Smooth muscle cell (in vitro differentiated cells): ENCODE data around the gene ARHGAP21. TPM values are rescaled to one million over a fixed set of nuclear protein-coding genes. Genes with fewer than 3 reads are reported as not detected.

ENCODE experiments used
- DNase-seq: peaks from one replicate; lab custom pipeline; 2025; ENCODE audit not compliant: unreplicated experiment; lab: John Stamatoyannopoulos, UW
- H2AFZ ChIP-seq: fragments of 200-600 bp; sonication (generic); 2 replicates; pipeline ENCODE4 v1.6.0; 2016; ENCODE audit warnings: antibody characterized with exemption, low read depth, mild to moderate bottlenecking
- H3F3A ChIP-seq: fragments of 200-600 bp; sonication (generic); 2 replicates; pipeline ENCODE4 v1.6.0; 2017; ENCODE audit warnings: antibody characterized with exemption, low read depth
- H3K27ac ChIP-seq: fragments of 200-600 bp; sonication (generic); 2 replicates; pipeline ENCODE4 v1.5.1; 2016; ENCODE audit warnings: low read depth, mild to moderate bottlenecking
- H3K27me3 ChIP-seq: fragments of 200-600 bp; sonication (generic); 2 replicates; pipeline ENCODE4 v1.6.1; 2016; ENCODE audit warnings: low read depth, mild to moderate bottlenecking
- H3K36me3 ChIP-seq: fragments of 200-600 bp; sonication (generic); 2 replicates; pipeline ENCODE4 v1.5.1; 2016; ENCODE audit warnings: low read depth
- H3K4me1 ChIP-seq: fragments of 200-600 bp; sonication (generic); 2 replicates; pipeline ENCODE4 v1.5.1; 2016; ENCODE audit warnings: low read depth
- H3K4me2 ChIP-seq: fragments of 200-600 bp; sonication (generic); 2 replicates; pipeline ENCODE4 v1.6.0; 2016; ENCODE audit warnings: mild to moderate bottlenecking
- H3K4me3 ChIP-seq: fragments of 200-600 bp; sonication (generic); 2 replicates; pipeline ENCODE4 v1.5.1; 2016; ENCODE audit warnings: mild to moderate bottlenecking
- H3K79me2 ChIP-seq: fragments of 200-600 bp; sonication (generic); 2 replicates; pipeline ENCODE4 v1.6.0; 2016; ENCODE audit warnings: low read depth, mild to moderate bottlenecking
- H3K9ac ChIP-seq: fragments of 200-600 bp; sonication (generic); 2 replicates; pipeline ENCODE4 v1.6.0; 2016; ENCODE audit warnings: low read depth
- H3K9me3 ChIP-seq: fragments of 200-600 bp; sonication (generic); replicated peaks from 2 replicates; pipeline ENCODE4 v1.5.1; 2016; ENCODE audit warnings: low read depth
- H4K20me1 ChIP-seq: fragments of 200-600 bp; sonication (generic); 2 replicates; pipeline ENCODE4 v1.6.0; 2016; ENCODE audit warnings: low read depth
- WGBS: methylation state at CpG from one replicate; pipeline ENCODE4 v1.1.7; 2016; ENCODE audit warnings: low lambda C conversion rate; 5-methylcytosine and 5-hydroxymethylcytosine counted together
- polyA plus RNA-seq: library from polyadenylated mRNA; unstranded; fragments of >200 nt; fragmentation: Nextera tagmentation; extraction: Ambion mirVana; gene quantifications from 2 replicates; pipeline ENCODE4 v1.2.1, GENCODE V29; 2016
- total RNA-seq: library from RNA; depleted of rRNA; stranded (reverse); fragments of >200 nt; gene quantifications from 2 replicates; pipeline ENCODE4 v1.2.3, GENCODE V29; 2014
- TF ChIP-seq, protein P1 (sequence below): fragments of 200-600 bp; sonication (generic); IDR thresholded peaks from 2 replicates; pipeline ENCODE4 v1.5.1; 2017; ENCODE audit warnings: borderline replicate concordance, mild to moderate bottlenecking, antibody characterized with exemption; ENCODE audit not compliant: insufficient read depth, poor library complexity, severe bottlenecking

The ARHGAP21 gene
- total and polyA plus RNA-seq, 2 experiments from 2014 or later, result 8.9 to 59.1 TPM

DNA sequence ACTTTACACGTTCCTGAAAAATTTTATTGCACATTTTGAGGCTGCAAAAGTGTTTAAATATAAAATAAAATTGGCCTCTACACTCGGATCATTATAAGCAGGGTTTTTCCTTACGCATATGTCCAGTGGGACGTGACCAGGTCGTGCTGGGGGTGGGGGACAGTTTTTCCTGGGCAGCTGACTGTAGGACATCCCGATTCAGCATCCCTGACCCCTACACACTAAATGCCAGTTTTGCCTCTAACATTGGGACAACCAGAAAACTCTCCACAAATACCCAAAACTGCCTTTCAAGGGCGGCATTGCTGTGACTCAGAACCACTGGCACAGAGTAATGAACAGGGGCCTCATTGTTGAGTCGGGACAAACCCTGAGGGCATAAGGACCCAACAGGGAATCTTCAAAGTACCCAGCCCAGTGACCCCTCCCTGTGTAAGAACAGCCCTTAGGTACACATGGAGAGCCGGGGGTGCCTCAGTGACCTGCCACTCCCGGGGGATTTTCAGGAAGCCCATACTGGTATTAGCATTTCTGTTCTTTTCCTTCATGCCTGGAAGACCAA is 170.6 kb downstream of the ARHGAP21 start:
- no peak overlapping the region for H3K27ac ChIP-seq
- no peaks in the 10 kb centered on the region for H3K9me3 ChIP-seq
- no peaks in the 10 kb centered on the region for H3K27me3 ChIP-seq
- no peak overlapping the region for H2AFZ ChIP-seq
- H3F3A ChIP-seq, result peaks cover 4% of the 10 kb centered on the region
- no peaks in the 10 kb centered on the region for H3K79me2 ChIP-seq
- H3K36me3 ChIP-seq, result no peaks in the 10 kb centered on the region
- TF ChIP-seq, protein P1, sequence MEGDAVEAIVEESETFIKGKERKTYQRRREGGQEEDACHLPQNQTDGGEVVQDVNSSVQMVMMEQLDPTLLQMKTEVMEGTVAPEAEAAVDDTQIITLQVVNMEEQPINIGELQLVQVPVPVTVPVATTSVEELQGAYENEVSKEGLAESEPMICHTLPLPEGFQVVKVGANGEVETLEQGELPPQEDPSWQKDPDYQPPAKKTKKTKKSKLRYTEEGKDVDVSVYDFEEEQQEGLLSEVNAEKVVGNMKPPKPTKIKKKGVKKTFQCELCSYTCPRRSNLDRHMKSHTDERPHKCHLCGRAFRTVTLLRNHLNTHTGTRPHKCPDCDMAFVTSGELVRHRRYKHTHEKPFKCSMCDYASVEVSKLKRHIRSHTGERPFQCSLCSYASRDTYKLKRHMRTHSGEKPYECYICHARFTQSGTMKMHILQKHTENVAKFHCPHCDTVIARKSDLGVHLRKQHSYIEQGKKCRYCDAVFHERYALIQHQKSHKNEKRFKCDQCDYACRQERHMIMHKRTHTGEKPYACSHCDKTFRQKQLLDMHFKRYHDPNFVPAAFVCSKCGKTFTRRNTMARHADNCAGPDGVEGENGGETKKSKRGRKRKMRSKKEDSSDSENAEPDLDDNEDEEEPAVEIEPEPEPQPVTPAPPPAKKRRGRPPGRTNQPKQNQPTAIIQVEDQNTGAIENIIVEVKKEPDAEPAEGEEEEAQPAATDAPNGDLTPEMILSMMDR, result no peak
- DNase-seq, result no peak
- no peak overlapping the region for H3K9ac ChIP-seq
- no peak overlapping the region for H3K4me3 ChIP-seq
- WGBS, result 81% methylated on average over 10 of the region's 10 CpGs
- H3K4me1 ChIP-seq, result no peaks in the 10 kb centered on the region
- no peak overlapping the region for H3K4me2 ChIP-seq
- H4K20me1 ChIP-seq, result no peaks in the 10 kb centered on the region

DNA sequence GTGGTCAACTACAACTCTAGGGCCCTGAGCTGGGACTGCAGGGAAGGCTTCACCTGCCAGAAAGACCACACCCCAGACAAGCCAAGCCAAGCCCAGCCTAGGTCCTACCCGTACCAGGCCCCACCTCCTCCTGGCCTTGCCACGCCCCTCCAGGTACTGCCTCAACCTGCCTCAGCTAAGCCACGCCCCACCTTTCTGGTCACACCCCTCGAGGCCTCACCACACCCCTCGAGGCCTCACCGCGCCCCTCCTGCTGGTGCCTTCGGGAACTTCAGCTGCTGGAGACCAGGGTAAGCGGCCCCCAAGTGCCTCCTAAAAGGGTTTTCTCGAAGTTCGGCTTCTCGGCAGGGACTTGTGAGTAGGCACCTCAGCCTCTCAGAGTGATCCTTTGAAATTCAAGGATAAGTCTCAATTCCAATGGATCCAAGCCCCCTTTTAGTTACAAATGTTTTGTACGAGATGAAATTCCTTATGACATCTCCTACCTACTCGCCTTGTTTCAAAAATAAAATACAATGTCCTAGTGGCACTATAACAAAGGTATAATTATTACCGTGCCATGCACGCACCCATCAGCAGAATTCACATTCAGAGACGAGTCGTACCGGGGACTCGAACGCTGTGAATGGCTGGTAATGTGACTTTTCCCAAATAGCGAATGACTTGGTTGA is 171.2 kb downstream of the ARHGAP21 start:
- no peak for DNase-seq
- Histone ChIP-seq H3K36me3 (no peaks in the 10 kb centered on the region), H3F3A (peaks cover 8% of the 10 kb centered on the region), H3K4me2 (no peak overlapping the region), H3K4me3 (no peak overlapping the region), H3K9ac (no peak overlapping the region), H3K9me3 (no peaks in the 10 kb centered on the region), H3K4me1 (no peaks in the 10 kb centered on the region), H3K79me2 (no peaks in the 10 kb centered on the region), H4K20me1 (no peaks in the 10 kb centered on the region), H3K27me3 (no peaks in the 10 kb centered on the region), H3K27ac (no peak overlapping the region), H2AFZ (no peak overlapping the region)
- 49% methylated on average over 22 of the region's 22 CpGs for WGBS
- TF ChIP-seq, protein P1, result peak; percentile 42

DNA sequence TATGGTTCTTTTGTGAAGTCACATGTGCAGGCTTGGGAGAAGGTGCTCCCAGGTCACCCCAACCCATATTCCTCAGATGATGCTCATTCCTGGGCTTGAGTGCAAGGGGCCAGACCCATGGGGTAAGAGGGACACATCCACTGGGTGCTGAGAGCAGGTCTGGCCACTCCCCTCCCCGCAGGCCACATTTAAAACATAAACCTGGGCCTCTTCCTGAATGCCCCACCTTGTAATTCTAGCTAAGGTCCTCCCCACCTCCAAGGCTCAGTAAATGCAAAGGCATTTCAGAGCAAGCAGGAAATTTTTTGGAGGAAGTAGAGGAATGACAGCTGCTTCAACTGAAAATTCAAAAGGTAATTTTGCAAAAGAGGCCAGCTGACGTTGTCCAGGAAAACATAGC is 172.5 kb downstream of the ARHGAP21 start:
- peaks cover 6% of the 10 kb centered on the region for H3K36me3 ChIP-seq
- TF ChIP-seq, protein P1, result no peak
- no peak overlapping the region for H3K4me2 ChIP-seq
- H4K20me1 ChIP-seq, result peaks cover 11% of the 10 kb centered on the region
- 72% methylated on average over 2 of the region's 2 CpGs for WGBS
- no peak overlapping the region for H3K9ac ChIP-seq
- no peaks in the 10 kb centered on the region for H3K4me1 ChIP-seq
- no peak overlapping the region for H3K27ac ChIP-seq
- no peak overlapping the region for H3K4me3 ChIP-seq
- no peaks in the 10 kb centered on the region for H3K79me2 ChIP-seq
- no peaks in the 10 kb centered on the region for H3K27me3 ChIP-seq
- no peak for DNase-seq
- peaks cover 17% of the 10 kb centered on the region for H3F3A ChIP-seq
- no peaks in the 10 kb centered on the region for H3K9me3 ChIP-seq
- H2AFZ ChIP-seq, result no peak overlapping the region

DNA sequence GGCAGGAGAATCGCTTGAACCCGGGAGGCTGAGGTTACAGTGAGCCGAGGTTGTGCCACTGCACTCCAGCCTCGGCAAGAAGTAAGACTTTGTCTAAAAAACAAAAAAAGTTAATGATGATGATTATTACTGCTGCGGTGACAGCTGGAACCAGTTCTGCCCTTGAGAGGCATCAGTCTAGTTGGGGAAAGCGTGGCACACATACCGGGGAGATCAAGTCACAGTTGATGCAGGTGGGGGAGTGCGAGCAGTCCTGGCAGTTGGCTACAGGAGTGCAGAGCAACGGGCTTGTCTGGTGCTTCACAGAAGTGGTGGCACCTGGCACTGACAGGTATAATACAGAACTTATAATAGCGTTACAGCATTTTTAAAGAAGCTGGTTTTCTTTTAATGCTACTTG is 173.0 kb downstream of the ARHGAP21 start:
- H3K9ac ChIP-seq, result no peak overlapping the region
- no peaks in the 10 kb centered on the region for H3K79me2 ChIP-seq
- no peak overlapping the region for H3K27ac ChIP-seq
- TF ChIP-seq, protein P1, result no peak
- 95% methylated on average over 10 of the region's 10 CpGs for WGBS
- H3K4me1 ChIP-seq, result no peaks in the 10 kb centered on the region
- H3F3A ChIP-seq, result peaks cover 21% of the 10 kb centered on the region
- H3K9me3 ChIP-seq, result no peaks in the 10 kb centered on the region
- peaks cover 11% of the 10 kb centered on the region for H4K20me1 ChIP-seq
- H3K4me2 ChIP-seq, result no peak overlapping the region
- H3K4me3 ChIP-seq, result no peak overlapping the region
- no peak for DNase-seq
- H3K27me3 ChIP-seq, result no peaks in the 10 kb centered on the region
- H2AFZ ChIP-seq, result no peak overlapping the region
- H3K36me3 ChIP-seq, result peaks cover 8% of the 10 kb centered on the region
